ENCODE data around the gene NR6A1.
"Not testable (repeated sequence)": the region's sequence is repeated elsewhere in the genome, so short reads cannot be mapped to it uniquely, and the experiment has no call there.

NR6A1 gene

GRCh38 chr9:124776618-124776953 lies 5.5 kb upstream of the NR6A1 start:
- no peak for FAIRE-seq

GRCh38 chr9:124774129-124774978 lies 3.2 kb upstream of the NR6A1 start:
- no peak for FAIRE-seq

- no peak for FAIRE-seq
Measured at GRCh38 chr9:124773473-124774128, 2.5 kb upstream of the NR6A1 start.

GRCh38 chr9:124772877-124773276 lies 1.8 kb upstream of the NR6A1 start:
- not testable (repeated sequence) for FAIRE-seq

GRCh38 chr9:124771867-124772679 lies 962 bp upstream of the NR6A1 start:
- no peak for FAIRE-seq

DNA sequence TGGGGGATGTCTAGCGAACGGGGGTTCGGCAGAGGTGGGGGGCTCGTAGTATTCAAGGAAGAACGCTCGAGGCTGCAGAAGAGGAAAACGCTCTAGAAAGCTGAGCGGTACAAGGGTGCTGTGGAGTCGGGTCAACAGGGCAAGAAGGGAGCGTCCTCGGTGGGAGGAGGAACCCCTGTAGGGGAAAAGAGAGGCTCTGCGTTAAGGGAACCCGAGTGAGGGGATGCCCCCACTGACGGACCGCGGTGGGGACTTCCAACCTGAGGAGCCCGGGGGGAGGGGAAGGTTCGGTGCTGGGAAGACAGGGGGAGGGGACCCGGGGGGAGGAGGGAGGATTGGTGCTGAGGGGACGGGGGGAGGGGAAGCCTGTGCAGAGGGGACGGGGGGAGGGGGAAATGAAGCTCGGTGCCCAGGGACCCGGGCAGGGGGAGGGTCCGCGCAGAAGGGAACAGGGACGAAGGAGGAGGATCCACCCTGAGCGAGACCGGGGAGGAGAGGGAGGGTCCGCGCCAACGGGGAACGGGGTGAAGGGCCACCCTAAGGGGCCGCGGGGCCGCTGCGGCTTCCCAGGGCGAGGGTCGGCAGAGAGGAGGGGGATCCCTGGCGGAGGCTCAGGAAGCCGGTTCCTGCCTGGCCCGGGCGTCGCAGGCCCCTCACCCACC lies 621 bp downstream of the NR6A1 start:
- no peak for FAIRE-seq

DNA sequence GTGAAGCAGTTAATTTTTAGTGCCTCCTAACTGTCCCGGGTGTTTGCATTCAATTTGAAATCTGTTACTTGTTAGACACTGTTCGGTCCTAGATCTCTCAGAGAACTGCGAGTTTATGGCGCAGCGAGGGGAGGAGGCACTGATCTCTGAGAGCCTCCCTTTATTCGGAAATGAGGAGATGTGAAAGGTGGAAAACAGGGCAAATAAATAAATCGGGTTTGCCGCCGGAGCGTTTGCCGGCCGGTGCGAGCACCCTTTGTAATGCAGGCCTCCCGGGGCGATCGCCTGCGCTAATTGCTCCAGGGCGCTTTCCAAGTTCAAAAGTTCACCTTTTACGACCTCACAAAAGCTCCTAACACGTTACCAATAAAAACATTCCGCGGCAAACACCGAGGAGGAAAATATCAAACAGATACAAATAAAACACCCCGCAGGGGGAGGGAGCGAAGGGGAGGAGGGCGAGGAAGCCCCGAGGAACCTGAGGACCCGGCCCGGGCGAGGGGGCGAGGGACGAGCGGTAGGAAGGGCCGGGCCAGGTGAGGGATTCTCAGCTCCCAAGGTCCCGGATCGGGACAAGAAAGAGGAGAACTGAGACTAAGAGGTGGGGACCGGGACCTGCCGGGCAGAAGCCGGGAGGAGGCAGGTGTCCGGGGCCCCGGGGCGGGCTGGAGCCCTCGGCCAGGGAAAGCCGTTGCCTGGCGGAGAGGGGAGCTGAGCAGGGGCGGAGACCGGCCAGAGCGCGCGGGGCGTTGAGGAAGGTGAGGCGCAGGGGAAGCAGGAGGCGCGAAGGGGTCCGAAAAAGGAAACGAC lies 1.4 kb downstream of the NR6A1 start:
- FAIRE-seq, result no peak

DNA sequence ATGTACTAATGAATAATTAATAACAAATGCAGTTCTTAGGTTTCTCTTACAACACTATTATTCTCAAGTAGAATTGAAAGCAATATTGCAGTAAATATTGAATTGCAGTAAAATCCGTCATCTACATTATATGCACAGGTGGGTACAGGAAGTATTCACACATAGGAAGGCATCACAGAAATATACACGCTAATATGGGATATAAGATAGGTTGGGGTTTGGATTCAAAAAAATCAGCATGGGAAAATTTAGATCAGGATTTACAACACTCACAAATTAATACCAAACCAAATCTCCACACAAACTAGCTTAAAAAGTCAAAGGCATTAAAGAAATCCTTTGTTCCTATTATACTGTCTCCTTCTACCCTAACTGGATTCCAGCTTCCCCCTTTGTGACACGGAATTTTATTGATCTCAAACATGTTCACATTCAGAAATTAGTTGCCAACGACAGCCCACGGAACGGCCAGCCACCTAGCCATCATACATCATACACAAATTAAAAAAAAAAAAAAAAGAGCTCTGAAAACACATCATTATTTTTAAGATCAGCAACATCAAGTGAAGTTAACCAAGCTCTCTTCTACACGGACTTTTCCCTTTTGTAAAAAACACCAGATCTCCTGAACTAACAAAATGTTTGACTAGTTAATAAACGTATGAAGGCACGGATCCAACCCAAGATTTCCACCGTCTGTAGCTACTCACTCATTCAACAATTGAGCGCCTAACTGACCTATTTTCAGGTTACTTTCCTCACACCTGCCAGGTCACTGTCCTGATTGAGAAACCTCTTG lies 2.2 kb downstream of the NR6A1 start:
- peak; percentile 48 for FAIRE-seq

DNA sequence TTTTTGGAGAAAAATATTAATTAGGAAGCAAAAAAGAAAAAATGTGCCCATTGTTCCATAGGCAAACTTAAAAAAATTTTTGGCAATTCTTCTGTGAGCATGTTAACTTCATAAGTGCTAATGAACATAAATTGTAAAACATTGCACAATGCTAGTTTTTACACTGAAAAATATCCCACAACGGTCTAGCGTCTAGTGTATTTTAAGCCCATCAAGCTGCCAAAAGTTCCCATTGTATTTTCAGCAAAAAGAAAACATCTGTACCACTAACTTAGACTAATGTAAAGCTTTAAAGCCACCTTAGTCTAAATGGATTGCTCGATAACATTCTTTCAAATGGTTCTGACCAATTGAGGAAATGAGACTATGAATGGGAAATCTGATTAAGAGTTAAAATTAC lies 2.8 kb downstream of the NR6A1 start:
- FAIRE-seq, result no peak

DNA sequence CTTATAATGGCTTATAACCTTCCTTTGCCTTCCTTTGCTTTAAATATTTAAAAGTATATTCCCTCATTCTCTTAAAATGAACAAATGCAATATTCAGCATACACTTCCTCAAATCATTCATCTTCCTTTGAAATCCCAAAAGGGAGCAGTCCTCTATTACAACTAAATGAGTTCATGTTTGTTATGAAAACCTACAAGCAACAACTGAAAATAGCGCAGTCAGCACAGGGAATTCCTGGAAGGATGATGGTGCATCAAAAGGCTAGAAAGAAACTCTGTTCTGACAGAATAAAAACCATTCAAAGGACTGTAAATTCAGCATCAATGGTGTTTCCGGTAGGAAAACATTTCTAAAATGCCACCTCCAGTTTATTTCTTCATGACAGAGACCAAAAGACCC lies 3.3 kb downstream of the NR6A1 start:
- no peak for FAIRE-seq

- no peak for FAIRE-seq
Measured at GRCh38 chr9:124766815-124767554, 4.1 kb downstream of the NR6A1 start.

DNA sequence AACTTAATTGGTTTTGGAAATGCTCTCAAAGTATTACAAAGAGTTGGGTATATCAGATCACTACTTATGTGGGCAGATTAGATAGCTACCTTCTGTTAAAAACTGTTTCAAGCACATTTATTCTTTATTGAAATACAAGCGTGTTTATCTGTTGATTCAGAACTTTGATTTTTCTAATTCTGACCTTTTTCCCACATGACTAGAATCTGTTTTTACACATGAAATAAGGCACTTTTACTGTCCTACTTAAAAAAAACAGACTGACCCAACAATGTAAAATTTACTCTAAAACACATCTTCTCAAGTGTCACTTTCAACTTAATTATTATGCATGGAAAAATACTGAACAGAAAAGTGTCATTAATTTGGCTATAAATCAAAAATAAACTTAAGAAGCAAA lies 4.8 kb downstream of the NR6A1 start:
- FAIRE-seq, result no peak

- FAIRE-seq, result no peak
Measured at GRCh38 chr9:124765439-124765835, 5.7 kb downstream of the NR6A1 start.

DNA sequence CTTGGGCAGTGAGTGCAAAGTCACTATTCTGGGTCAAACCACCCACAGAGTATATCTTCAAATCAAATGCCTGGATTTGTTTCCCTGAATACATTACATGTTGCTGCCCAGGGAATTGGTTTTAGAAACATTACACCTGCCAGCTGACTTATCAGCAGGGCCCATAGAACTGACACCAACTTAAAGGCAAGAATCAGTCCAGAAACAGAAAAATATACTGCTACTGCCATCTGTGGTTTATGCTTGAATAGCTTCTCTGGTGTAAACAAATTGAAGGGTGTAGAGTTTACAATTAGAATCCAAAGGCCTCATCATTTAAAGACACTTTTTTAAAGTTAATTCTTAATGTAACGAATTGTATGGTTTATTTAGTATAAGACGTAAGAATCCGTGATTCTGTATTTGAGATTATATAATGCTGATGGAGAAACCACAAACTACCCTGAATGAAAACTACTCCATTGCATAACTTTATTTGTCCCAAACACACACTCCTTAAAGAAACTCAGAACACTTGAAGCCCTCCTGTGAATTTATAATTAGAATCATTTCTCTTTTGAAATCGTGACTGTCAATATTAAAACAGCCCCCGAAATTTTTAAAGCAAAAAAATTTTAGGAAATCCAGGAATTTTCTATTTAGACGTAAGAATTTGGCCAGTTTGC lies 6.2 kb downstream of the NR6A1 start:
- FAIRE-seq, result no peak

DNA sequence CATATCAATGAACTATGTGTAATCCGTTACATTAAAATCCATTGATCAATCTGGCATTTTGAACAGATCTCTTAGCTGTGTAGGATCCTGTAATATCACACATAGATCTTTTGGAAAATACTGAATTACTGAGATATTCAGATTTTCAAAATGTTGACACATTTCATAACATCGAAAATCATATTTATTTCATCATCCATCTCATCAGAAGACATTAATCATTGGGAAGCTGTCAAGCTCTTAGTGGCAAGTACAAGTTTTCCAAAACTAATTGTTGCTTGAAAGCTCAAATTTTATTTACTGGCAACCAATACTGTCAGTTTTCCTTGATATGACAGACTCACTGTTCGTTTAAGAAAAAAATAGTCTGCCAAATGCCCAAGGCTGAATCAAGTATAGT lies 8.5 kb downstream of the NR6A1 start:
- no peak for FAIRE-seq

GRCh38 chr9:124761710-124762109 lies 9.4 kb downstream of the NR6A1 start:
- no peak for FAIRE-seq

GRCh38 chr9:124761196-124761595 lies 9.9 kb downstream of the NR6A1 start:
- no peak for FAIRE-seq

GRCh38 chr9:124760719-124761118 lies 10.4 kb downstream of the NR6A1 start:
- no peak for FAIRE-seq

GRCh38 chr9:124759327-124759726 lies 11.8 kb downstream of the NR6A1 start:
- FAIRE-seq, result no peak

GRCh38 chr9:124758691-124759090 lies 12.4 kb downstream of the NR6A1 start:
- no peak for FAIRE-seq
